Spleen (tissue), 11 donors: ENCODE results near the gene ZNF605. TPM values are rescaled to one million over a fixed set of nuclear protein-coding genes. Genes with fewer than 3 reads are reported as not detected.
A peak's percentile ranks its signal among the peaks of the same experiment; 100 is the strongest.
"Not testable (repeated sequence)": the region's sequence is repeated elsewhere in the genome, so short reads cannot be mapped to it uniquely, and the experiment has no call there.

Source experiments
- DNase-seq: peaks from one replicate; pipeline ENCODE4 v3.0.0-alpha.2; 2020
- H3K27ac ChIP-seq, 8 donors: fragments of 200-600 bp; sonication (generic) in 7 of 8; 1 replicate in 4 of 8; 2 replicates in 4 of 8; pipeline versions ENCODE4 v1.5.0 to v1.8.0; 2016 to 2021; ENCODE audit warnings: inconsistent platforms in 4 of 8, mild to moderate bottlenecking in 4 of 8, moderate library complexity in 1 of 8
- H3K27me3 ChIP-seq, 7 donors: fragments of 200-600 bp; sonication (generic) in 6 of 7; replicated peaks in 1 of 7; 1 replicate in 4 of 7; 2 replicates in 3 of 7; pipeline versions ENCODE4 v1.5.0 to v1.8.0; 2016 to 2021; ENCODE audit warnings: inconsistent platforms in 3 of 7, mild to moderate bottlenecking in 1 of 7
- H3K36me3 ChIP-seq, 6 donors: fragments of 200-600 bp; sonication (generic) in 5 of 6; 1 replicate in 4 of 6; 2 replicates in 2 of 6; pipeline versions ENCODE4 v1.5.0 to v1.8.0; 2016 to 2021; ENCODE audit warnings: inconsistent platforms in 2 of 6
- H3K4me1 ChIP-seq, 6 donors: fragments of 200-600 bp; sonication (generic) in 5 of 6; 1 replicate in 3 of 6; 2 replicates in 3 of 6; pipeline versions ENCODE4 v1.5.0 to v1.8.0; 2016 to 2021; ENCODE audit warnings: inconsistent platforms in 3 of 6
- H3K4me3 ChIP-seq, 8 donors: fragments of 200-600 bp; sonication (generic) in 7 of 8; 1 replicate in 4 of 8; 2 replicates in 4 of 8; pipeline versions ENCODE4 v1.5.0 to v1.8.0; 2016 to 2021; ENCODE audit warnings: inconsistent platforms in 4 of 8, mild to moderate bottlenecking in 4 of 8, moderate library complexity in 2 of 8
- H3K9me3 ChIP-seq, 8 donors: fragments of 200-600 bp; sonication (generic) in 7 of 8; 1 replicate in 4 of 8; 2 replicates in 4 of 8; pipeline versions ENCODE4 v1.5.0 to v1.8.0; 2016 to 2021; ENCODE audit warnings: inconsistent platforms in 4 of 8
- POLR2A ChIP-seq, 3 donors: fragments of 450-650 bp; IDR thresholded peaks; one replicate each; pipeline ENCODE4 v1.5.1; 2017; ENCODE audit warnings: antibody characterized with exemption in 3 of 3, mild to moderate bottlenecking in 1 of 3
- POLR2AphosphoS5 ChIP-seq, 3 donors: sonication (generic); formaldehyde crosslinking; IDR thresholded peaks; one replicate each; pipeline ENCODE4 v1.5.1; 2017; ENCODE audit warnings: antibody characterized with exemption in 3 of 3
- WGBS, 5 donors: extraction: QIAGEN DNeasy Blood & Tissue Kit in 3 of 5; methylation state at CpG; one replicate each; pipeline versions ENCODE4 v1.1.5 to v1.1.7; 2013 to 2018; 5-methylcytosine and 5-hydroxymethylcytosine counted together
- intact Hi-C: fragments of 100-400 bp; cut with DNase I; formaldehyde crosslinking; loops from one replicate; pipeline ENCODE4 v1.15.0; 2023; ENCODE audit warnings: low total_unique reads
- polyA plus RNA-seq, 3 donors: library from polyadenylated mRNA; stranded (reverse); fragments of 200-250 nt; gene quantifications; one replicate each; pipeline ENCODE4 v1.2.1, GENCODE V29; 2013
- total RNA-seq, 7 donors: library from RNA; depleted of rRNA in 3 of 7; stranded (reverse); fragments of >200 nt in 3 of 7; fragmentation: NEBNext Ultra II Directional in 4 of 7; extraction: Animal tissue kit (Norgen Biotek cat#: 25700) in 4 of 7; gene quantifications; one replicate each; pipeline versions ENCODE4 v1.1.0 to v1.2.1, GENCODE V29; 2016 to 2021
- TF ChIP-seq, protein P1 (sequence below), 11 experiments: fragments of 200-600 bp in 7 of 11; fragments of 450-650 bp in 4 of 11; sonication (generic) in 4 of 11; IDR thresholded peaks in 8 of 11; conservative IDR thresholded peaks in 3 of 11; 1 replicate in 7 of 11; 2 replicates in 4 of 11; pipeline versions ENCODE4 v1.4.0 to v1.8.0; 2016 to 2021; ENCODE audit warnings: antibody characterized with exemption in 11 of 11, inconsistent platforms in 4 of 11, mild to moderate bottlenecking in 1 of 11
- donor health status: healthy with polysubstance abuse.
- donor health status: DM: no; HTN: no; CAD: no; lungs with moderate emphysema.
- donor health status: DM: no; HTN: no; CAD: no.
- donor health status: Bipolar disorder and iron deficiency.
- donor health status: healthy.
- donor health status: DM: no; HTN: no; CAD: no.
- donor health status: DM: yes; HTN: yes; CAD: no.

Gene ZNF605
- total and polyA plus RNA-seq, 10 donors: 1.6 to 18.9 (median 12.2) TPM

DNA sequence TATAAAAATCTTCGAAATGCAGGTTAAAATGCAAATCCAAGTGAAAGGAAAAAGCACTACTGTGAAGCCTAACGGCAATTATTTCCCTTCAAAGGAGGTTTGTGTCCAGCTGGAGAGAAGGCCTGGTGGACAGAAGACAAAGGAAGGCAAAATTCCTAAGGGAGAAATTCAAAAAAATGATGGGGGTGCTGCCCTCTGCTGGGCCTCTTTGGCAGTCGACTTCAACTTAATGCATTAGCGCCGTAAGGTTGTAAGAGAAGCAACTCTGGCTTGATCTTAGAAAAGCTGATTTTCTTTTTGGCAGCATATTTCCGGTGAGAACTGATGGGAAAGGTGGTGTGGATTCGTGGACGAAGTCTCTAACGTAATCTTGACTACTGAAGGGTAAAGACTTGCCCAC is 34.4 kb downstream of the ZNF605 start:
- Histone ChIP-seq H3K9me3 (peaks cover 62 to 100% (median 100%) of the 10 kb centered on the region in 8 donors), H3K4me3 (no peak overlapping the region), H3K27ac (no peak overlapping the region), H3K36me3 (peaks cover 0 to 47% (median 9%) of the 10 kb centered on the region in 6 donors), H3K4me1 (no peaks in the 10 kb centered on the region), H3K27me3 (no peaks in the 10 kb centered on the region)
- 77 to 90% (median 79%) methylated on average over 9 of the region's 9 CpGs for WGBS, 5 donors
- no peak for TF ChIP-seq POLR2A (IDR thresholded peaks at IDR 0.05)
- TF ChIP-seq, protein P1, sequence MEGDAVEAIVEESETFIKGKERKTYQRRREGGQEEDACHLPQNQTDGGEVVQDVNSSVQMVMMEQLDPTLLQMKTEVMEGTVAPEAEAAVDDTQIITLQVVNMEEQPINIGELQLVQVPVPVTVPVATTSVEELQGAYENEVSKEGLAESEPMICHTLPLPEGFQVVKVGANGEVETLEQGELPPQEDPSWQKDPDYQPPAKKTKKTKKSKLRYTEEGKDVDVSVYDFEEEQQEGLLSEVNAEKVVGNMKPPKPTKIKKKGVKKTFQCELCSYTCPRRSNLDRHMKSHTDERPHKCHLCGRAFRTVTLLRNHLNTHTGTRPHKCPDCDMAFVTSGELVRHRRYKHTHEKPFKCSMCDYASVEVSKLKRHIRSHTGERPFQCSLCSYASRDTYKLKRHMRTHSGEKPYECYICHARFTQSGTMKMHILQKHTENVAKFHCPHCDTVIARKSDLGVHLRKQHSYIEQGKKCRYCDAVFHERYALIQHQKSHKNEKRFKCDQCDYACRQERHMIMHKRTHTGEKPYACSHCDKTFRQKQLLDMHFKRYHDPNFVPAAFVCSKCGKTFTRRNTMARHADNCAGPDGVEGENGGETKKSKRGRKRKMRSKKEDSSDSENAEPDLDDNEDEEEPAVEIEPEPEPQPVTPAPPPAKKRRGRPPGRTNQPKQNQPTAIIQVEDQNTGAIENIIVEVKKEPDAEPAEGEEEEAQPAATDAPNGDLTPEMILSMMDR (IDR thresholded peaks at IDR 0.05 in 8 of 11, conservative IDR thresholded peaks at IDR 0.05 in 3 of 11): no peak
- no peak for TF ChIP-seq POLR2AphosphoS5 (IDR thresholded peaks at IDR 0.05)
- no peak for DNase-seq
- intact Hi-C loops: no loop called here

DNA sequence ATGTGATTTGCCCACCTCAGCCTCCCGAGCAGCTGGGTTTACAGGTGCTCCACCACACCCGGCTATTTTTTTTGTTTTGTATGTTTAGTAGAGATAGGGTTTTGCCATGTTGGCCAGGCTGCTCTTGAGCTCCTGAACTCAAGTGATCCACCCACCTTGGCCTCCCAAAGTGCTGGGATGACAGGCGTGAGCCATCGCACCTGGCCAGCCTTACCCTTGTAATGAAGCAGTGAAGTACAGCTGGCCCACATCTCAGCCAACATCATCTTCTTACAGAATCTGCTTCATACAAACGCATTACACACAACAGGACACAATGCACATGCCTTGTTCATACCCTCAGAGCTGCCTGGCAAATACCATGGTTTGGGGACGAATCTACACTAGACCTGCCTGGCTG is 37.4 kb downstream of the ZNF605 start:
- Histone ChIP-seq H3K4me3 (no peak overlapping the region), H3K27me3 (no peaks in the 10 kb centered on the region), H3K27ac (no peak overlapping the region), H3K36me3 (peaks cover 0 to 27% (median 0%) of the 10 kb centered on the region in 6 donors), H3K9me3 (peaks cover 41 to 100% (median 100%) of the 10 kb centered on the region in 8 donors), H3K4me1 (no peaks in the 10 kb centered on the region)
- DNase-seq: no peak
- intact Hi-C loops: no loop called here
- WGBS, 5 donors: 96 to 98% (median 96%) methylated on average over 6 of the region's 6 CpGs
- TF ChIP-seq, protein P1 (IDR thresholded peaks at IDR 0.05 in 8 of 11, conservative IDR thresholded peaks at IDR 0.05 in 3 of 11): no peak
- TF ChIP-seq POLR2A (IDR thresholded peaks at IDR 0.05): no peak
- no peak for TF ChIP-seq POLR2AphosphoS5 (IDR thresholded peaks at IDR 0.05)

- intact Hi-C loops: no loop called here
- Histone ChIP-seq H3K27ac (peak overlapping the region; percentile 72 to 91 (median 81)), H3K36me3 (peaks cover 0 to 8% (median 0%) of the 10 kb centered on the region in 6 donors), H3K9me3 (peaks cover 0 to 95% (median 43%) of the 10 kb centered on the region in 8 donors), H3K27me3 (peaks cover 0 to 36% (median 10%) of the 10 kb centered on the region in 7 donors), H3K4me1 (peaks cover 3 to 42% (median 17%) of the 10 kb centered on the region in 6 donors), H3K4me3 (peak overlapping the region; percentile 58 to 84 (median 64))
- no peak for DNase-seq
- WGBS, 5 donors: 1 to 3% (median 2%) methylated on average over 13 to 22 of the region's 22 CpGs
- TF ChIP-seq POLR2A (IDR thresholded peaks at IDR 0.05) (no peak), POLR2AphosphoS5 (IDR thresholded peaks at IDR 0.05) (peak in 1 of 3 donors; percentile 38)
These were observed 47.1 kb downstream of the ZNF605 start for GRCh38 chr12:132909030-132909368.

- TF ChIP-seq, protein P1 (IDR thresholded peaks at IDR 0.05 in 8 of 11, conservative IDR thresholded peaks at IDR 0.05 in 3 of 11): no peak
- TF ChIP-seq POLR2AphosphoS5 (IDR thresholded peaks at IDR 0.05): peak; percentile 69 to 85 (median 76)
- peak in 1 of 3 donors; percentile 8 for TF ChIP-seq POLR2A (IDR thresholded peaks at IDR 0.05)
- H3K4me3 ChIP-seq: peak overlapping the region; percentile 58 to 84 (median 64)
- H3K4me1 ChIP-seq: peaks cover 3 to 42% (median 17%) of the 10 kb centered on the region in 6 donors
- H3K36me3 ChIP-seq: peaks cover 0 to 8% (median 0%) of the 10 kb centered on the region in 6 donors
- peaks cover 0 to 95% (median 37%) of the 10 kb centered on the region in 8 donors for H3K9me3 ChIP-seq
- DNase-seq: peak; percentile 98
- H3K27me3 ChIP-seq: peaks cover 0 to 36% (median 10%) of the 10 kb centered on the region in 7 donors
- H3K27ac ChIP-seq: peak overlapping the region; percentile 72 to 91 (median 81)
- 0 to 1% (median 1%) methylated on average over 42 to 85 of the region's 85 CpGs for WGBS, 5 donors
- intact Hi-C loops: no loop called here
These were observed 47.7 kb downstream of the ZNF605 start for GRCh38 chr12:132908145-132909029.

- intact Hi-C loops, H3K36me3 ChIP-seq: not testable (repeated sequence)
These were observed 48.3 kb downstream of the ZNF605 start for GRCh38 chr12:132907789-132908144.

More at GRCh38 chr12:132907789-132908144, 48.3 kb downstream of the ZNF605 start:
- not testable (repeated sequence) for DNase-seq
- H3K4me3 ChIP-seq: peak overlapping the region; percentile 58 to 84 (median 64)
- WGBS, 5 donors: 3 to 11% (median 10%) methylated on average over 21 to 23 of the region's 23 CpGs
- H3K9me3 ChIP-seq: peaks cover 0 to 95% (median 31%) of the 10 kb centered on the region in 8 donors
- peaks cover 0 to 36% (median 10%) of the 10 kb centered on the region in 7 donors for H3K27me3 ChIP-seq
- peaks cover 3 to 42% (median 17%) of the 10 kb centered on the region in 6 donors for H3K4me1 ChIP-seq
- H3K27ac ChIP-seq: peak overlapping the region; percentile 24 to 91 (median 81)
